AG04449 (cell line): ENCODE results near the gene UCKL1.

Source experiments
- CTCF ChIA-PET: fragments of 350-600 bp; formaldehyde crosslinking; extraction: SDS; loops from one replicate; lab custom pipeline; 2021; ENCODE audit warnings: antibody characterized with exemption; lab: Yijun Ruan, JAX
- POLR2A ChIA-PET: fragments of 400-600, 350-600 bp; formaldehyde crosslinking; extraction: SDS; loops from one replicate; lab custom pipeline; 2020; ENCODE audit warnings: antibody characterized with exemption, inconsistent platforms; lab: Yijun Ruan, JAX
- DNase-seq: peaks from one replicate; pipeline ENCODE4 v3.0.0-alpha.2; 2010; ENCODE audit warnings: low read depth, low spot score
- H3K4me3 ChIP-seq: 2 replicates; pipeline ENCODE4 v1.5.1; 2011; ENCODE audit warnings: low read depth, mild to moderate bottlenecking, control low read depth, low read length
- TF ChIP-seq, protein P1 (sequence below): IDR thresholded peaks from one replicate; pipeline ENCODE4 v1.5.1; 2011; ENCODE audit warnings: mild to moderate bottlenecking, moderate library complexity, low read length, control low read depth, inconsistent platforms; ENCODE audit not compliant: insufficient read depth; ENCODE audit errors: missing control alignments

UCKL1 gene

GRCh38 chr20:63945921-63946920 lies 10.0 kb downstream of the UCKL1 start:
- ChIA-PET CTCF (no interaction called here), POLR2A (no interaction called here)
- no peak overlapping the region for H3K4me3 ChIP-seq
- DNase-seq: no peak
- TF ChIP-seq, protein P1, sequence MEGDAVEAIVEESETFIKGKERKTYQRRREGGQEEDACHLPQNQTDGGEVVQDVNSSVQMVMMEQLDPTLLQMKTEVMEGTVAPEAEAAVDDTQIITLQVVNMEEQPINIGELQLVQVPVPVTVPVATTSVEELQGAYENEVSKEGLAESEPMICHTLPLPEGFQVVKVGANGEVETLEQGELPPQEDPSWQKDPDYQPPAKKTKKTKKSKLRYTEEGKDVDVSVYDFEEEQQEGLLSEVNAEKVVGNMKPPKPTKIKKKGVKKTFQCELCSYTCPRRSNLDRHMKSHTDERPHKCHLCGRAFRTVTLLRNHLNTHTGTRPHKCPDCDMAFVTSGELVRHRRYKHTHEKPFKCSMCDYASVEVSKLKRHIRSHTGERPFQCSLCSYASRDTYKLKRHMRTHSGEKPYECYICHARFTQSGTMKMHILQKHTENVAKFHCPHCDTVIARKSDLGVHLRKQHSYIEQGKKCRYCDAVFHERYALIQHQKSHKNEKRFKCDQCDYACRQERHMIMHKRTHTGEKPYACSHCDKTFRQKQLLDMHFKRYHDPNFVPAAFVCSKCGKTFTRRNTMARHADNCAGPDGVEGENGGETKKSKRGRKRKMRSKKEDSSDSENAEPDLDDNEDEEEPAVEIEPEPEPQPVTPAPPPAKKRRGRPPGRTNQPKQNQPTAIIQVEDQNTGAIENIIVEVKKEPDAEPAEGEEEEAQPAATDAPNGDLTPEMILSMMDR: no peak

DNA sequence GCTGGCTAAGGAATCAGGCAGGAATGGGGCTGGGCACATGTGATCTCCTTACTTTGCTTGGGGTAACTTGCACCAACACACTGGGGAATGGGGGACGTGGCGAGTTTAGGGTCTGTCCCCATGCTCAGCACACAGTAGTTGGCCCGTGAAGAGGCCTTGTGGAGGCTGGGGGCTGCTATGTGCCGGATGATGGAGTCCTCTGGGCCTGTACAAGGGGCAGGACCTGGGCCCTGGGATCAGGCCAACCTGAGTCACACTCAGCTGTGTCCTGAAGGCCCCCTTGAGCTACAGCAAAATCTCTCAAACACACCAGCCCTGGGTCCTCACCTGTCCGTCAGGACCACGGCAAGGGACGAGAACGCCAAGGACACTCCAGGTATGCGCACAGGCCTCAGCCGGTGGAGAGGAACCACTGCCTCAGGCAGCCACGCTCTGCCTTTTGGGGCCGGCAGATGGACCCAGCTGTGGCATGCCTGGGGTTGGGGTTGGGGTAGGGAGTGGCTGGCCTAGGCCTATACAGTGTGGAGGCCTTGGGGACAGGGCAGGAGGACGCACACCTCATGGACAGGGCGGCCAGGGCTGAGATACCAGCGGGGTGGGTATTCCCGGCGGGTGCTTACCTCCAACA lies 11.1 kb downstream of the UCKL1 start:
- no peak overlapping the region for H3K4me3 ChIP-seq
- ChIA-PET POLR2A (no interaction called here), CTCF (no interaction called here)
- no peak for DNase-seq
- TF ChIP-seq, protein P1: no peak

DNA sequence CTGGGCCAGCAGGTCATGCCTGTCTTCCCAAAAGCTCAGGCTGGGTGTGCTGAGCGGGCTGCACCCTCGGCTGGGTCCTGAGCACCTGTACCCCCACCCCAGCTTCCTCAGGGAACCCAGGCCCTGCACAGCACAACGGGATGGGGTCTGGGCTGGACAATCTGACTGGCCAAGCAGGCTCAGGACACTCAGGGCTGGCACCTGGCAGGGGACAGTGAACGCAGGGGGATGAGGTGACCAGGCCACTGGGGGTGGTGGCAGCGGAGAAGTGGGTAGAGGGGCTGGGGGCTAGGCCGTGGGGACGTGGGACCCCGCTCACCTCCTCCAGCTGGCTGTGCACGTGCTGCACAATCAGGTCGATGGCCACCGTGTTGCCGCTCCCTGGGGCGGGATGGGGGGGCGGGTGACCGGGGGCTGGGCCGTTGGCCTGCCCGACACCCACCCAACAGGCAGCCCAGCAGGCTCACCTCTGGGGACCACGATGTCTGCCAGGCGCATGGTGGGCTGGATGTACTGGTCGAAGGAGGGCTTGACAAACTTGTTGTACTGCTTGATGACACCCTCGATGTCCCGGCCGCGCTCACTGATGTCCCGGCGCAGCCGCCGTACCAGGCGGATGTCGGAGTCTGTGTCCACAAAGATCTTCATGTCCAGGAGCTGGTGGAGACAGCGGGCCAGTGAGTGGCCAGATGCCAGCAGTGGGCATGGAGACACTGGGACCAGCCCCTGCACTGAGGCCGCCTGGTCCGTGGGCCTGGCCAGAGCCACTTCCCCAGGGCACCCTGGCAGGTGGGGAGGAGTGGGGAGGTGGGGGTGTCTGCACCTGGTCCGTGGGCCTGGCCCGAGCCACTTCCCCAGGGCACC lies 11.9 kb downstream of the UCKL1 start:
- CTCF ChIA-PET: no interaction called here

DNA sequence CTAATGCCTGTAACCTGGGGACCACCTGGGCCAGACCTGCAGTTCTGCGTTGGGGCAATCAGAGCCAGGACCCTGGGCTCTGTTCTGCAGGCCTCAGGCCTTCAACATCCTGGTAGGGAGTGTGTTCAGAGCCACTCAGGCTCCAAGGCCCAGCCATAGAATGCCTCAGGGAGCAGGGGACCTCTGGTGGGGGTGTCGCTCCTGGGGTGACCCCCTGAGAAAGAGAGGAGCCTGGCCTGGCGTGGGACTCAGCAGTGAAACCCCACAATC lies 12.5 kb downstream of the UCKL1 start:
- H3K4me3 ChIP-seq: no peak overlapping the region
- ChIA-PET CTCF (interaction anchor here (0.8 kb wide), 1 partner anchor 30 kb away, joined by 3 read pairs; no protein-coding TSS in a partner anchor), POLR2A (no interaction called here)
- TF ChIP-seq, protein P1: no peak
- no peak for DNase-seq

More for the DNA sequence above, 11.9 kb downstream of the UCKL1 start:
- TF ChIP-seq, protein P1: no peak
- no peak overlapping the region for H3K4me3 ChIP-seq
- POLR2A ChIA-PET: no interaction called here
- DNase-seq: no peak

- TF ChIP-seq, protein P1: no peak
- ChIA-PET CTCF (interaction anchor here (0.8 kb wide), 1 partner anchor 30 kb away, joined by 3 read pairs; no protein-coding TSS in a partner anchor), POLR2A (no interaction called here)
- DNase-seq: no peak
- no peak overlapping the region for H3K4me3 ChIP-seq
Measured at GRCh38 chr20:63942969-63943807, 13.0 kb downstream of the UCKL1 start.
